Colon (tissue), 2 donors: ENCODE results near the gene SORCS3.

Source experiments
- FAIRE-seq: peaks from 2 replicates; lab custom pipeline; 2012; peaks lifted over from hg19 to GRCh38; lab: Jason Lieb, UNC
- donor health status: control.
- donor health status: control.

Gene SORCS3

GRCh38 chr10:104641187-104641936 lies at the start of gene SORCS3:
Gene SORCS3 (plus strand): TSS chr10:104641290.
- no peak for FAIRE-seq

GRCh38 chr10:104591441-104591840 lies 49.6 kb upstream of the SORCS3 start:
- no peak for FAIRE-seq

DNA sequence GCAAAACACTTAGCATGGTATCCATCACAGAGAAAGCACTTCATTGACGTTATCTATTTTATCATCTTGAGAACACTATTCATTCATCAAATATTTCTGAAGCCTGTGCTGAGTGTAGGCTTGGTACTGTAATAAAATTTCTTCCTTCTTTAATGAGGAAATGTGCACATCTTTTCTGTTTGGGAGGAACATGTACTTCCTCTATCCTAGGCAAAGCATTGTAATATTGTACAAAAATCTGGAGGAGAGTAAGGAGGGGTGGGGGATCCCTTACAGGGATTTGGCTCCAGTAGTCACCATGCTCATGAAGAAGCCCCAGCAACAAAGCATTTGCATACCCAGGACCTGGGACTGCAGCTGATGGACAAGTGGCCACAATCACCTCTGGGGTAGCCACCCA lies 39.9 kb upstream of the SORCS3 start:
- FAIRE-seq = no peak

DNA sequence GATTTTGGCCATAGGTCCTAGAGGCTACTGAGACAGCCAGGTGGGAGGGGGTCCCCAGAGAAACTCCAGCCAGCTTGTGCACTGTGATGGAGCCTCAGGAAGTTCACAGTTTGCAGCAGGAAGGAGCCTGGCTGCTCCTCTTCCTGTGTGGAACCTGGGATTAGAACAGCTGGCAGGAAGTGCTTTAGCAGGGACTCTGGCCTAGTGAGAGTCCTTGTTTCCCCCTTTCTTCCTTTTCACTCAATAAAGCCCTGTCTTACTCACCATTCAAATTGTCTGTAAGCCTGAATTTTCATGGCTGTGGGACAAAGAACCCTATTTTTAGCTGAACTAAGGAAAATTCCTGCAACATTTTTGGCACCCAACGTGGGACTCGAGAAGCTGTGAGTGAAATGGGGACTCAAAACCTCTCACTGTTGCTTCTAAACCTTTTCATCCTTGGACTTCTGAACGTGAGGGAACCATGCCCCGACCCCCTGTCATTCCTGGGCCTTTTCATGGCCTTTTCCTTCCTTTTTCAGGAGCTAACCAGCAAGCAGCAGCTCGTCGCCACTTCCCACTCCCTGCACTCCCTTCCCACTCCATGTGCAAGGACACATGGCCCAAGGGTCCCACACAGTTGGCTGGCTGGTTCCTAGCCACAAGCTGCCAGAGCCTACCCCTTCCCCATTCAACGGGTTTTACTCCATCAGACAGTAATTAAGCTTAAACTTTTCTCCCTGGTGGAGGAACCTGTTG lies 32.8 kb upstream of the SORCS3 start:
- no peak for FAIRE-seq

GRCh38 chr10:104612571-104613205 lies 28.4 kb upstream of the SORCS3 start:
- FAIRE-seq = no peak

DNA sequence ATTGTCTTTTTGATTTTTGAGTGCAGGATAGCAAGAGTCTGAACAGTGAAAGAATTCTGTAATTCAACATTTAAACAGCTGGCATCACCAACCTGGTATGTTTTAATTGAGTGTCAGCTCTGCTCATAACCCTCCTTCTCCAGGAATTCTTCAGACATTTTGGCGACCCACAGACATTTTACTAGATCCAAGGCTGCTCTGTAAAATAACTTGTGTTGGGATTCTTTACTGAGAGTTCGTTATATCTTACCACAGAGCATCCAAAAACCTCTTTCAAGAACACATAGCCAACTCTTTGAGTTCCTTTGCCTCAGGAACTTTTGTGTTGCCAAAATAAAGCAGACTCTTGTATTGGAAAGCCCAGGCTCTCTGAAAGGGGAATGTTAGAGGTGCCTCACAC lies 27.7 kb upstream of the SORCS3 start:
- FAIRE-seq = no peak

- FAIRE-seq = no peak
Measured at GRCh38 chr10:104614245-104614831, 26.8 kb upstream of the SORCS3 start.

DNA sequence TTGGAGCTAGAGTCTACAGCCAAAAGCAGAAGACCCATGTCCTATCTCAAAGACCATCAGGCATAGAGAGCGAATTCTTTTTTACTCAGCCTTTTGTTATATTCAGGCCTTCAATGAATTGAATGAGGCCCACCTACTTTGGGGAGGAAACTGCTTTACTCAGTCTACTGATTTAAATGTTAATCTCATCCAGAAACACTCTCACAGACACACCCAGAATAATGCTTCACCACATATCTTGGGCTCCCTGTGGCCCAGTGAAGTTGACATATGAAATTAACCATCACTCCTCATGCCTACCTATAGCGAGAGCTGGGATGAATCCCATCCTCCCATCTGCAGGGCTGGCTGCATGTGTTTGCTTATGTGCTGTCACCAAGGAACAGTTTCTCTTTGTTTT lies 26.0 kb upstream of the SORCS3 start:
- no peak for FAIRE-seq

GRCh38 chr10:104617831-104618230 lies 23.3 kb upstream of the SORCS3 start:
- FAIRE-seq = no peak

DNA sequence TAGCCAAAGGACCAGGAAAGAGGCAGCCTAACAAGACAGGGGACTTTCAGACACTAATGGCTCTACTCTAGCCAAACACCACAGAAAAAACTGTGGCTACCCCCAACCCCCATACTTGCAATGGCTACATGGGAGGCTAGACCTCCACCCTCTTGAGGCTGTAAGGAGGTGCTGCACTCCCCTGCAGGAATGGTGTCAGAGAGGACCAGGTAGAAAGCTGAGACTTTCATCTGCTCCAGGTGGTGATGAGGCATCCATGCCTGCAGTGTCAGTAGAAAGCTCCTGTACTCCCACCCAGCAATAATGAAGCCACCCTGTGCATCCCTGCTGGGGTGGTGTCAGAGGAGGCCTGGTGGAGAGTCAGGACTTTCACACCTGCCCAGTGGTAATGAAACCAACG lies 18.9 kb upstream of the SORCS3 start:
- FAIRE-seq = no peak

- FAIRE-seq = no peak
Measured at GRCh38 chr10:104622598-104623209, 18.4 kb upstream of the SORCS3 start.

DNA sequence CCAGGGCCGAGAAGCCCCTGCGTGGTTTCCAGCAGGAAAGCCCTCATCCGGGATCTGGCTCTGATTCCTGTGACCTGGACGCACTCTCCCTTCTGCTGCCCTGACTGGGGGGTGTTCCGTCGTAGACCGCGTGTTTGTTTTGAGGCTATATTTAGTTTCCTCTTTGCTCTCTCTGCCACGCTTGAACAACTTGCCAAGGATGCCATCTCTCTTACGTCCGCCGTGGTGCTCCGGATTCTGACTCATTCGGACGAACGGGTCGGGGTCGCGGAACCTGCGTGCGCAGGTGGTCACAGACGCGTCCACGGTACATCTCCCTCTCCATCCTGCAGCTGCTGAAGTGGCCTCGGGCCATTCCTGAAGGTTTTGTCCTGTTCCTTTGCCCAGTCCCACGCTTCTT lies 10.4 kb upstream of the SORCS3 start:
- FAIRE-seq = no peak

DNA sequence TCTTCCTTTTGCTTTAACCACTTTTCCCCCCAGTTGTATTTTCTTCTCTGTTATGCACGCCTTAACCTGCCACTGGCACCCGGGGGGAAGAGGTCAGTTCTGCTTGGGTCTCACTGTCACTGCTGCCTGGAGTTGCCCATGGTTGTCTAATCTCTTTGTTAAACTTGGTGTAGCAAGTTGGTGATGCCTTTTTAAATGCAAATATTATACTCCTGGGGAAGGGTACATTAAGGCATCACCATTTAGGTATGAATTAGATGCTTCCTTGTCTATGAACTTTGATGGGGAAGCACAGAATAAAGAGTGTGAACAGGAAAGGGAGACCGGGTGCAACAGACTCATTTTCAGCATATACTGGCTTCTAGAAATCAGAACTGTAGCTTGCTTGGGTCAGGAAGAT lies 9.1 kb upstream of the SORCS3 start:
- no peak for FAIRE-seq

DNA sequence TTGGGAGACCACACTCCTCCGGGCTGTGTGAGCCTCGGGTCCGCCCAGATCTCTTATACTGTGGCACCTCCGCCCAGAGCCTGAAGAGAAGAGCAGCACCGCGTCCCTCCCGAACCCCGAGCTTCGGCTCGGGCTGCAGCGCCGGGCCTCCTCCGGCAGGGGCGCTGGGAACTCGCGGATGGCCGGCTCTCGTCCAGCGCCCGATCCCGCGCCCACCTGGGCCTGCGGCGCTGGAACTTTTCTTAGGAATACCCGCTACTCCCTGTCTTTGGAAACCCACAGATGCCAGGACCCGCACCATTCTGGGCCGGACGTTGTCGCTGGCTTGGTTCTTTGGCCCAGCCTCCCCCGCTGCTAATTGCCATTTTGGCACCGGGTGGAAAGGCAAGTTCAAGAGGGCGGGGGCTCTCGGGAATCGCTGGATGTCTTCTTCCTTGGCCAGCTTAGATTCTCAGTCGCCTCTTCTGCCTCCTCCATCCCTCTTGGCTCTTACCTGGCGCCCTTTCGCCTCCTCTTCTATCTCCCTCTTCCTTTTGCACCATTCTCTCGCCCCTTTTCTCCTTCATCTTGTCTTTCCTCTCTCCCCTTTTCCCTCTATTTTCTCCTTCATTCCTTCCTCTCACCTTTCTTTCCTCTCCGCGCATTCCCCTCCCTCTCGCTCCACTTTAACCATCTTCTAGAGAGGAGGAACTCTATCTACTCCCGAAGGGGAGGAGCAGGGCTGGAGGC lies 2.1 kb upstream of the SORCS3 start:
- no peak for FAIRE-seq

DNA sequence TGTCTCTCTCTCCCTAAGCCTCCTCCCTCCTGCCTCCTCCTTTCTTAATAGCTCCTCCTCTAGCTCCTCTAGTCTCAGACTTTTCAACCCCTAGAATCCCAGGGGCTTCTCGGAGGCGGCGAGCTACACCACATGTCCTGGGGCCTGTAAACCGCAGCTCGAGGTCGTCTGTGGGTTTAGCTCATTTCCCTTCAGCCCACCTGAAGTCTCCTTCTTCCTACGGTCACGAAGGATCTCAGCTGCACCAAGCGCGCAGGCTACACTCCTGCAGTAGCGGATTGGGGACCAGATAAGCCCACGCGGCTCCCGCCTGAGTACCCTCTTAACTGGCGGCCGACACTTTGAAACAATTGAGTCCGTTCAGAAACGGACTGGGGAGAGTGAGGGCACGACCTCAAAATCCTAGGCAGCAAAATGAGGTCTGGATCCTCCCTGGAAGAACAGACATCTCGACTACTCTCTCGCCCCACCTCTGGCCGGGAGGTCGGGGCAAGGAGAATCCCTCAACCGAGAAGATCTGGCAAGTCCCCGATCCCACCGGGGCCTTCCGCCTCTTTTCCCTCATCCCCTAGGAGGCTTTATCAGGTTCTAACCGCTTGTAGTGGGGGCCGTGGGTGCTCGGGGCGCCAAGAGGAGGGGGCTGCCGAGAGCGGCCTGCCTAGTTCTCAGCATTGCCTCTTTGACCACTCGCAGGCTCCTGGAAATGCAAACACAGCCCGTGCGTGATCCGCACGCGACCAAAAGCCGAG lies 1.3 kb upstream of the SORCS3 start:
- no peak for FAIRE-seq

DNA sequence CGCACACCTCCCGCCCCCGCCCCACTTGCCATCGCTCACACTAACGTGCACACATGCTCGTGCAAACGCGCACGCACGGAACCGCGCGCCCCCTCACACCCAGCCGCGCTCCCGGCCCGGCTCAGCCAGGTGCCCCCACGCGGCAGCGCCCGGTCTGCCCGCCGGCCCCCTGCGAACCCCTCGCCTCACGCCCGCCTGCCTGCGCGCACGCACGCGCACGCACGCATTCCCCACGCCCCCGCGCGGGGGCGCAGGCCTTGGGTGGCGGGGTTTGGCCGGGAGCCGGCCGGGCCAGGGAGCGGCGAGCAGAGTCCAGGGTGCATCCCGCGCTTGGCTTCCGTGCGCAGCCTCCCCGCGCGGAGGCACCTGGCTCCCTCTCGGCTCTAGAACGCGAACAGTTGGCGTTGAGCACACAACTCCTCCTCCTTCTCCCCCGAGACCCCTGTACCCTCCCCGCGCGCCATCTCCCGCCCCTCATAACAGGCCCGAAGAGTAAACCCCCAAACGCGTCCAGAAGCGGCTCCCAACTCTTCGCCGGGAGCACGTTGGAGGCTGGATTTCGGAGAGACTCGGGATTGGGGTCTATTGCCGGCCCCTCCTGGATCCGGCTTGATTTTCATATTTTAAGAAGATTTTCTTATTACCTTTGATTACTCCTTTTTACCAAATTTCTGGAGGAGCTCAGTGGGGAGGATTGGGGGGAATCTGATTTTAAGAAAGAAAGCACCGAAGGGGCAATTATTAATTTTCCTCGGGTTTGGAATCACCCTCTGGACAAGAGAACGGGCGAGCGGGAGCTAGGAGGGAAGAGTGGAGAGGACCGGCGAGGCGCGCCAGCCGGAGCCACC lies 527 bp upstream of the SORCS3 start:
- FAIRE-seq = no peak

GRCh38 chr10:104641937-104642657 lies 1.0 kb downstream of the SORCS3 start:
- FAIRE-seq = no peak

- no peak for FAIRE-seq
Measured at GRCh38 chr10:104642658-104643302, 1.7 kb downstream of the SORCS3 start.

- FAIRE-seq = no peak
Measured at GRCh38 chr10:104643303-104643663, 2.2 kb downstream of the SORCS3 start.
